Spleen (tissue), 7 donors: ENCODE measurements around the gene TEX26.

Experiments
- POLR2A ChIP-seq, 3 donors: fragments of 450-650 bp; IDR thresholded peaks; one replicate each; pipeline ENCODE4 v1.5.1; 2017; ENCODE audit warnings: antibody characterized with exemption in 3 of 3, mild to moderate bottlenecking in 1 of 3
- POLR2AphosphoS5 ChIP-seq, 3 donors: sonication (generic); formaldehyde crosslinking; IDR thresholded peaks; one replicate each; pipeline ENCODE4 v1.5.1; 2017; ENCODE audit warnings: antibody characterized with exemption in 3 of 3
- TF ChIP-seq, protein P1 (sequence below), 11 experiments: fragments of 200-600 bp in 7 of 11; fragments of 450-650 bp in 4 of 11; sonication (generic) in 4 of 11; IDR thresholded peaks in 8 of 11; conservative IDR thresholded peaks in 3 of 11; 1 replicate in 7 of 11; 2 replicates in 4 of 11; pipeline versions ENCODE4 v1.4.0 to v1.8.0; 2016 to 2021; ENCODE audit warnings: antibody characterized with exemption in 11 of 11, inconsistent platforms in 4 of 11, mild to moderate bottlenecking in 1 of 11
- donor health status: DM: no; HTN: no; CAD: no; lungs with moderate emphysema.
- donor health status: DM: no; HTN: no; CAD: no.
- donor health status: DM: no; HTN: no; CAD: no.

DNA sequence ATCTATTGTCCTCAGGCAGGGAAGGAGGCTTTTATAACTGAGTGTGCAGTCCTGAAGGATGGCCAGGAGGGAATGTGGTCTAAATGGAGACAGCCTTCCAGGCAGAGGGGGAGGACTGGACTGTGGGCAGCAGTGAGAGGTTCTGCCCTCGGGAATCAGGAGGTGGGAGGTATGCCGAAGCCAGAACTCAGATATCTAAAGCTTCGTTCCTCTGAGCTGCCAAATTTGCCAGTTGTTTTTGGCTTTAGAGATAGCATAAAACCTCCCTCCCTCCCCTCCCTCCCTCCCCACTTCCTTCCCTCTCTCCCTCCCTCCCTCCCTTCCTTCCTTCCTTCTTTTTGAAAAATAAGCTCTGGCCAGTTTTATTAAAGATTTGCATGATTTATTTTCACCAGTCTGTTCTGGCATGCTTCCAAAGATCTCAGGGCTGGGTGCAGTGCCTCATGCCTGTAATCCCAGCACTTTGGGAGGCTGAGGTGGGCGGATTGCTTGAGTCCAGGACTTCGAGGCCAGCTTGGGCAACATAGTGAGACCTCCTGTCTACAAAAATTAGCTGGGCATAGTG is 24.0 kb upstream of the TEX26 start:
- TF ChIP-seq, protein P1, sequence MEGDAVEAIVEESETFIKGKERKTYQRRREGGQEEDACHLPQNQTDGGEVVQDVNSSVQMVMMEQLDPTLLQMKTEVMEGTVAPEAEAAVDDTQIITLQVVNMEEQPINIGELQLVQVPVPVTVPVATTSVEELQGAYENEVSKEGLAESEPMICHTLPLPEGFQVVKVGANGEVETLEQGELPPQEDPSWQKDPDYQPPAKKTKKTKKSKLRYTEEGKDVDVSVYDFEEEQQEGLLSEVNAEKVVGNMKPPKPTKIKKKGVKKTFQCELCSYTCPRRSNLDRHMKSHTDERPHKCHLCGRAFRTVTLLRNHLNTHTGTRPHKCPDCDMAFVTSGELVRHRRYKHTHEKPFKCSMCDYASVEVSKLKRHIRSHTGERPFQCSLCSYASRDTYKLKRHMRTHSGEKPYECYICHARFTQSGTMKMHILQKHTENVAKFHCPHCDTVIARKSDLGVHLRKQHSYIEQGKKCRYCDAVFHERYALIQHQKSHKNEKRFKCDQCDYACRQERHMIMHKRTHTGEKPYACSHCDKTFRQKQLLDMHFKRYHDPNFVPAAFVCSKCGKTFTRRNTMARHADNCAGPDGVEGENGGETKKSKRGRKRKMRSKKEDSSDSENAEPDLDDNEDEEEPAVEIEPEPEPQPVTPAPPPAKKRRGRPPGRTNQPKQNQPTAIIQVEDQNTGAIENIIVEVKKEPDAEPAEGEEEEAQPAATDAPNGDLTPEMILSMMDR (IDR thresholded peaks at IDR 0.05 in 8 of 11, conservative IDR thresholded peaks at IDR 0.05 in 3 of 11) = no peak
- TF ChIP-seq POLR2AphosphoS5 (IDR thresholded peaks at IDR 0.05) (no peak), POLR2A (IDR thresholded peaks at IDR 0.05) (no peak)
